K562 treated with DMSO at 1 percent for 24 hours (cell line): ENCODE measurements around the gene TRIM62. TPM values are rescaled to one million over a fixed set of nuclear protein-coding genes. Genes with fewer than 3 reads are reported as not detected.

Source experiments
- total RNA-seq: library from RNA; unstranded; fragments of 300-600 nt; gene quantifications from 2 replicates; pipeline ENCODE4 v1.2.3, GENCODE V29; 2022; ENCODE audit warnings: low read depth; ENCODE audit not compliant: insufficient read depth

Gene TRIM62
- 9.3 and 9.5 TPM in 2 replicates for total RNA-seq

DNA sequence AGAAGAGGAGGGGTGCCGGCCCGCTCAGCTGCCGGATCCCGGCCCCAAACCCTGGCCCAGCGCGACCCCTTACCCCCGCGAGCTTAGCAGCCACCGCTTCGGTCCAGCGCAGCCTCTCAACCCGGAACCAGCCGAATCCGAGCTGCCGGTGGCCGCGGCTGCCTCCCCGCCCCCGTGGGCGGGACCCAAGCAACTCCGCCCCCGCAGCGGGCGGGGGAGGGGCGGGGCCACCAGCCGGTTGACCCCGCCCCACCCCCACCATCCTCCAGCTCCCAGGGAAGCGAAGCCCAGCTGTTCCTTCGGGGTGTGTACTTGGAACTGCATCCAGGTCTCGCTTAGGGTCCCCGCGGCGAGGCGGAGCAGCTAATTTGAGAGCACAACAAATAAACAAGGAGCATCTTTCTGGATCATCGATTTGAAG, at the start of gene TRIM62:
Gene TRIM62 (minus strand): TSS at position 123 of the 421 bp plus-strand sequence. CDS start 611 bp downstream, outside the sequence.

Other genes starting within 250 kb of the TRIM62 start
- 33.2 and 34.7 TPM in 2 replicates for gene RNF19B, start 217.2 kb downstream of the TRIM62 start, total RNA-seq
- 175 and 184 TPM in 2 replicates for gene AK2, start 145.2 kb downstream of the TRIM62 start, total RNA-seq
- gene AZIN2, start 100.9 kb downstream of the TRIM62 start, total RNA-seq = 1.7 and 2.6 TPM in 2 replicates
- gene ZNF362, start 74.4 kb upstream of the TRIM62 start, total RNA-seq = 3.1 and 4.9 TPM in 2 replicates
- gene A3GALT2, start 139.1 kb upstream of the TRIM62 start, total RNA-seq = not detected in 2 replicates
- 72.0 and 74.4 TPM in 2 replicates for gene PHC2, start 249.1 kb upstream of the TRIM62 start, total RNA-seq